H1 (cell line): ENCODE measurements around the gene PLPPR1. TPM values are rescaled to one million over a fixed set of nuclear protein-coding genes. Genes with fewer than 3 reads are reported as not detected.

Experiments
- CREB1 ChIP-seq: IDR thresholded peaks from 2 replicates; pipeline ENCODE4 v1.6.1; 2012; ENCODE audit warnings: inconsistent platforms
- NRF1 ChIP-seq: IDR thresholded peaks from 2 replicates; pipeline ENCODE4 v1.6.1; 2011; ENCODE audit warnings: mild to moderate bottlenecking, low read depth, low read length, improper control_type of control experiment
- POLR2AphosphoS5 ChIP-seq: IDR thresholded peaks from 2 replicates; pipeline ENCODE4 v1.6.1; 2011; ENCODE audit warnings: low read depth, low read length
- RNF2 ChIP-seq: fragments of 200-900, 300-1000 bp; sonication (generic); IDR thresholded peaks from 2 replicates; pipeline ENCODE4 v1.7.1; 2016; ENCODE audit warnings: borderline replicate concordance, low read depth, mild to moderate bottlenecking, antibody characterized with exemption, low read length; ENCODE audit not compliant: poor library complexity, severe bottlenecking; ENCODE audit errors: missing control alignments
- RXRA ChIP-seq: IDR thresholded peaks from 2 replicates; pipeline ENCODE4 v1.6.1; 2011; ENCODE audit warnings: low read depth, mild to moderate bottlenecking, low read length, moderate library complexity; ENCODE audit not compliant: insufficient read depth
- SP4 ChIP-seq: IDR thresholded peaks from 2 replicates; pipeline ENCODE4 v1.6.1; 2012; ENCODE audit warnings: low read length, inconsistent platforms
- polyA plus RNA-seq, 7 experiments: library from polyadenylated mRNA; depleted of rRNA in 3 of 7; stranded (reverse) in 5 of 7; unstranded in 2 of 7; fragments of >200 nt in 5 of 7; fragments of 200-250 nt in 2 of 7; gene quantifications; 1 replicate in 5 of 7; 2 replicates in 1 of 7; 4 replicates in 1 of 7; pipeline versions ENCODE4 v1.2.1 to v1.2.3, GENCODE V29; 2011 to 2013; ENCODE audit warnings: missing spikeins in 2 of 7, mixed read lengths in 2 of 7
- total RNA-seq: library from RNA; stranded (reverse); fragmentation: NEBNext Ultra II Directional; extraction: Animal tissue kit (Norgen Biotek cat#: 25700); gene quantifications from 2 replicates; pipeline ENCODE4 v1.2.1, GENCODE V29; 2021

Gene PLPPR1
- total and polyA plus RNA-seq, 2 of the 8 experiments (the other 6 are each of a cell fraction or from before 2014, with no cell fraction given): 1.4 to 1.8 TPM

DNA sequence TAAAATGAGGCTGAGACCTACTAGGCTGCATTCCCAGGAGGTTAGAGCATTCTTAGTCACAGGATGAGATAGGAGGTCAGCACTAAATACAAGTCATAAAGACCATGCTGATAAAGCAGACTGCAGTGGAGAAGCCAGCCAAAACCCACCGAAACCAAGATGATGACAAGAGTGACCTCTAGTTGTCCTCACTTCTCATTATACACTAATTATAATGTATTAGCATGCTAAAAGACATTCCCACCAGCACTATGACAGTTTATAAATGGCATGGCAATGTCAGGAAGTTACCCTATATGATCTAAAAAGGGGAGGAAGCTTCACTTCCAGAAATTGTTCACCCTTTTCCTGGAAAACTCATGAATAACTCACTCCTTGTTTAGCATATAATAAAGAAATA lies 88.6 kb downstream of the PLPPR1 start (continued):
- no peak for TF ChIP-seq RNF2
- no peak for TF ChIP-seq SP4
- TF ChIP-seq RXRA: no peak
- no peak for TF ChIP-seq CREB1
- no peak for TF ChIP-seq NRF1
- TF ChIP-seq POLR2AphosphoS5: no peak
- TF ChIP-seq, all 59 proteins: peak for 0
